Measurements from ENCODE around the gene ST8SIA2. TPM values are rescaled to one million over a fixed set of nuclear protein-coding genes. Genes with fewer than 3 reads are reported as not detected.

ST8SIA2 gene
- total RNA-seq, 4 donors from 2014 or later: not detected

DNA sequence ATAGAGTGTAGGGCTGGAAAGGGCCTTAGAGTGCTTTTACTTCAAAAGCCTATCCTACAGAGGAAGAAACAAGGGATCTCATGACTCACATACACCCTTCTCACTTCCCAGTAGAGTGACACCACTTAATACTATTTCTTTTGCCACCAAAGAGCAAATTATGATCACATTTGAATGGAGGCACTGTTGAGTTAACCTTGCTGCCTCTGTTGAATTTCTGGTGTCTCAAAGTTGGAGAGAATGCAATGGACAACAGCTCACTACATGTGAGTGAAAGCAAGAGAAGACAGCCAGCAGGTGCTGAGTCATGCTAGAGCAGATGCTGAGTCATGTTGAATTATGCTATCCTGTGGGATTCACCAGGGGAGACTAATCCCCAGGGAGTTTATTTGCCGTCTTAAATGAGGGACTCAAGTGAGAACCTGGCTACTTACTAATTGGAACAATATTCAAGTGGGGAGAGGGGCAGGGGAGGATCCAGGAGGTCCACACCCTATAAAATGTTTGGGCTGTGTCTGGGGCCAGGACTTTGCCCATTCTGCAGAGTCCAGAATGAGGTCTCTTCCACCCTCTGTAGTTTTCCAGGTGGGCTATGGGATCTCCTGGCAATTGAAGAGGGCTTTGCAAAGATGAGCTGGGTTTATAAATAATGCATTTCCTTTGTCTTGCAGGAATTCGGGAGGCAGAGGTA is 35.8 kb downstream of the ST8SIA2 start:
- no peak for TF ChIP-seq CTCF (IDR thresholded peaks at IDR 0.05)
- DNase-seq (ENCODE audit: low spot score) (no peak), ATAC-seq (ENCODE audit: low FRiP score) (no peak)

GRCh38 chr15:92430069-92430440 is 36.4 kb downstream of the ST8SIA2 start:
- no peak for TF ChIP-seq CTCF (IDR thresholded peaks at IDR 0.05)
- DNase-seq (ENCODE audit: low spot score) (no peak), ATAC-seq (ENCODE audit: low FRiP score) (no peak)

- no peak for TF ChIP-seq CTCF (IDR thresholded peaks at IDR 0.05)
- no peak for DNase-seq (ENCODE audit: low spot score)
- no peak for ATAC-seq (ENCODE audit: low FRiP score)
Measured at GRCh38 chr15:92435145-92435544, 41.5 kb downstream of the ST8SIA2 start.

- DNase-seq (ENCODE audit: low spot score) (no peak), ATAC-seq (ENCODE audit: low FRiP score) (no peak)
- TF ChIP-seq CTCF (IDR thresholded peaks at IDR 0.05): no peak
Measured at GRCh38 chr15:92438471-92438870, 44.8 kb downstream of the ST8SIA2 start.

GRCh38 chr15:92443381-92443780 is 49.7 kb downstream of the ST8SIA2 start:
- DNase-seq (ENCODE audit: low spot score) (no peak), ATAC-seq (ENCODE audit: low FRiP score) (no peak)
- TF ChIP-seq CTCF (IDR thresholded peaks at IDR 0.05): no peak

DNA sequence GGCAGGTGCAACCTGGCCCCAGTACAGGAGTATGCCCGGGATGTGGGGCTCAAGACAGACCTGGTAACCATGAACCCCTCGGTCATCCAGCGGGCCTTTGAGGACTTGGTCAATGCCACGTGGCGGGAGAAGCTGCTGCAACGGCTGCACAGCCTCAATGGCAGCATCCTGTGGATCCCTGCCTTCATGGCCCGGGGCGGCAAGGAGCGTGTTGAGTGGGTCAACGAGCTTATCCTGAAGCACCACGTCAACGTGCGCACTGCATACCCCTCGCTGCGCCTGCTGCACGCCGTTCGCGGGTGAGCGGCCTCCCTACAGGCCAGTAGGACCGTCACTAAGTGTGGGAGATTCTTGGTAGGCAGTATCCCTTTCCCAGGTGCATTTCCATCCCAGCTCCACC is 51.0 kb downstream of the ST8SIA2 start:
- no peak for DNase-seq (ENCODE audit: low spot score)
- no peak for TF ChIP-seq CTCF (IDR thresholded peaks at IDR 0.05)
- ATAC-seq (ENCODE audit: low FRiP score): no peak

- DNase-seq (ENCODE audit: low spot score): no peak
- TF ChIP-seq CTCF (IDR thresholded peaks at IDR 0.05): no peak
- no peak for ATAC-seq (ENCODE audit: low FRiP score)
Measured at GRCh38 chr15:92448370-92448769, 54.7 kb downstream of the ST8SIA2 start.

Measured in omental fat pad (tissue), 4 donors.